C4-2B (cell line): ENCODE data around the gene IL1RL1.

Source experiments
- H3K27ac ChIP-seq: fragments of 450-650 bp; 2 replicates; pipeline ENCODE4 v1.5.1; 2017
- ZFX ChIP-seq: fragments of 450-650 bp; IDR thresholded peaks from 2 replicates; pipeline ENCODE4 v1.6.1; 2017
- TF ChIP-seq, protein P1 (sequence below): fragments of 450-650 bp; conservative IDR thresholded peaks from 2 replicates; pipeline ENCODE4 v1.5.1; 2017; ENCODE audit warnings: mild to moderate bottlenecking

Gene IL1RL1

DNA sequence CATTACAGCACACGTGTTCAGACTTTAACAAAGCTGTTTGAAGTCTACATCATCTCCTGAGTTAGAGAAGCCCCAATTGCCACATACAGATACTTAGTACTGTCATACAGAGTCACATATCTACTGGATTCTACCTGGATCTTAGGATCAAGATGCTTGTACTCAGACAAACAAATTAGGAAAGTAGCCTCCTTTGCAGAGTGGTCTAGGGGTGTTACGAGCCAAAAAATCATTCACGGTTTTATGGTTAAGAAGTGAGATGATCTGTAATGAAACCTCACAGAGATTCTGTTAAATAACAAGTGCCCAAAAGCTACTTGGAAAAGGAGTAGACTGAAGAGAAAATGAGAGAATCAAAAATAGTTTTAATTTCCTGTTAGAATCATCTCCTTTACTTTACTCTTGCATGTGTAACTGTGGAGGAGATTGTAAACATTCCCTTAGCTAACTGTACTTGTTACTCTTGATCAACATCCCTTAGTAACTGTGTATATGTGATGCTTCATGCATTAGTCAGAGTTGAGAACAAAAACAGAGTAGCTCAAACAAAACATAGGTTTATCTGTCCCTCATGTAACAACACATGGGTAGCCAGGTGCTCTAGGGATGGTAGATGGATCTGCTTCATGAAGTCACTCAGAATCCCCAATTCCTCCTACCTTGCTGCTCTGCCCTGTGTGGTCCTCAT, 16.4 kb upstream of the IL1RL1 start:
- H3K27ac ChIP-seq: no peak overlapping the region
- TF ChIP-seq ZFX: no peak
- TF ChIP-seq, protein P1, sequence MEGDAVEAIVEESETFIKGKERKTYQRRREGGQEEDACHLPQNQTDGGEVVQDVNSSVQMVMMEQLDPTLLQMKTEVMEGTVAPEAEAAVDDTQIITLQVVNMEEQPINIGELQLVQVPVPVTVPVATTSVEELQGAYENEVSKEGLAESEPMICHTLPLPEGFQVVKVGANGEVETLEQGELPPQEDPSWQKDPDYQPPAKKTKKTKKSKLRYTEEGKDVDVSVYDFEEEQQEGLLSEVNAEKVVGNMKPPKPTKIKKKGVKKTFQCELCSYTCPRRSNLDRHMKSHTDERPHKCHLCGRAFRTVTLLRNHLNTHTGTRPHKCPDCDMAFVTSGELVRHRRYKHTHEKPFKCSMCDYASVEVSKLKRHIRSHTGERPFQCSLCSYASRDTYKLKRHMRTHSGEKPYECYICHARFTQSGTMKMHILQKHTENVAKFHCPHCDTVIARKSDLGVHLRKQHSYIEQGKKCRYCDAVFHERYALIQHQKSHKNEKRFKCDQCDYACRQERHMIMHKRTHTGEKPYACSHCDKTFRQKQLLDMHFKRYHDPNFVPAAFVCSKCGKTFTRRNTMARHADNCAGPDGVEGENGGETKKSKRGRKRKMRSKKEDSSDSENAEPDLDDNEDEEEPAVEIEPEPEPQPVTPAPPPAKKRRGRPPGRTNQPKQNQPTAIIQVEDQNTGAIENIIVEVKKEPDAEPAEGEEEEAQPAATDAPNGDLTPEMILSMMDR: no peak

GRCh38 chr2:102295566-102295965, 15.8 kb upstream of the IL1RL1 start:
- H3K27ac ChIP-seq: no peak overlapping the region
- TF ChIP-seq, protein P1: no peak
- TF ChIP-seq ZFX: no peak

- H3K27ac ChIP-seq: no peak overlapping the region
- no peak for TF ChIP-seq ZFX
- TF ChIP-seq, protein P1: no peak
Measured at GRCh38 chr2:102296449-102296848, 14.9 kb upstream of the IL1RL1 start.

DNA sequence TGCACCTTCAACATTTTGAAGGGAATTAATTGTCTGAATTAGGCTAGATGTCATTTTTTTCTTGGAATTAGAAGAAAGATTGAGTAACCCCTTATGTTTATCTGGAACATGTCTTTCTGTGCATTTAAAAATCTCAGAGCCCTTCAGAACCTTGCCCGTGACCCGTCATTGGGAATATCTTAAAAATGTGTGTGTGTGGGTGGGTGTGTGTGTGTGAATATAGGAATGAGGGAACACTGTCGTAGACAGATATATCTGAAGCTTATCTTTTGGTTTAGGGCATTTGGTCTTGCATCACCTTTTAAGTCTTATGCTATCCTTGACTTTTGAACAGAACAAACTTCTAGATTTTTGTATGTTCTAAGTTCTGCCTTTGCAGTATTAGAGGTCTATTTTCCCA, 13.5 kb upstream of the IL1RL1 start:
- no peak for TF ChIP-seq ZFX
- TF ChIP-seq, protein P1: no peak
- H3K27ac ChIP-seq: no peak overlapping the region

DNA sequence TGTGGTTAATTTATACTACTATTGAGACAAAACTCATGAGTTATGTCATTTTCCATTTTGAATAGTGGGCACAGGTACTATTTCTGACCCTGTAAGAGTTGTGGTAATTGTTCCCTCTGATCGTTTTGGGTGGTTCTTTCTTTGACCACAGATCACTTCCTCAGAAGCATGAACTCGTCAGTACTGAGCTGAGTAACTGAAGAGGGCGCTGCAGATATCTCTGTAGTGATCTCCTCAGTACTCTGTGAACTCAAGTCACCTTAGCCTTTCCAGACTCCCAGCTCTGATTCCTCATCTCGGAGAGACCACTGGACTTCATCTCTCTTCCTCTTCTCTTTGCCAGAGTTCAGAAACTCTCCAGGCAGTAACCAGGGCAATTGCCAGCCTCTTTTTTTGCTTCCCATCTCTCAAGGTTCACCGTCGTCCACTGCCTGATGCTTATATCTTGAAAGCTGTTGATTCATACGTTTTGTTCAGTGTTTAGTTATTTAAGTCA, 9.4 kb upstream of the IL1RL1 start:
- no peak overlapping the region for H3K27ac ChIP-seq
- no peak for TF ChIP-seq ZFX
- TF ChIP-seq, protein P1: peak; percentile 23

- TF ChIP-seq, protein P1: no peak
- no peak for TF ChIP-seq ZFX
- no peak overlapping the region for H3K27ac ChIP-seq
Measured at GRCh38 chr2:102302458-102302857, 8.9 kb upstream of the IL1RL1 start.

DNA sequence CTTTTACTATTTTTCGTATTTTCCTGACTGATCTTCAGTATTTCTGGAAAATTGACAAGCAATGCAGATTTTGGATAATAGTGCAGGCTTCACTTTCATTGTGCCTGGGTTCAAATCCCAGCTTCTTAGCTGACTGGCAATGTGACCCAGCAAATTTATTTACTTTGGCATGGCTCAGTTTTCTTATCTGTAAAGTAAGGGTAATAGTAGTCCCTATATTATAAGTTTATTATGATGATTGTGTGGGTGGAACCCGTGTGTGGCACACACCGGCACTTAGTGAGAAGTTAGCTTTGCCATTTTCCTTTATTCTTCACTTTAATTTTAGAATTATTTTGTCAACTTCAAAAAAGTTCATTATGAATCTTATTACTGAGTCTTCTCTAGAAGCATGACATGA, 7.8 kb upstream of the IL1RL1 start:
- H3K27ac ChIP-seq: no peak overlapping the region
- no peak for TF ChIP-seq ZFX
- TF ChIP-seq, protein P1: no peak
